ENCODE results near the gene LRP1. TPM values are rescaled to one million over a fixed set of nuclear protein-coding genes. Genes with fewer than 3 reads are reported as not detected.

Gene LRP1
- total and polyA plus RNA-seq, 2 of the 13 experiments (the other 11 are each of a cell fraction or from before 2014, with no cell fraction given) = 14.7 to 30.8 TPM

DNA sequence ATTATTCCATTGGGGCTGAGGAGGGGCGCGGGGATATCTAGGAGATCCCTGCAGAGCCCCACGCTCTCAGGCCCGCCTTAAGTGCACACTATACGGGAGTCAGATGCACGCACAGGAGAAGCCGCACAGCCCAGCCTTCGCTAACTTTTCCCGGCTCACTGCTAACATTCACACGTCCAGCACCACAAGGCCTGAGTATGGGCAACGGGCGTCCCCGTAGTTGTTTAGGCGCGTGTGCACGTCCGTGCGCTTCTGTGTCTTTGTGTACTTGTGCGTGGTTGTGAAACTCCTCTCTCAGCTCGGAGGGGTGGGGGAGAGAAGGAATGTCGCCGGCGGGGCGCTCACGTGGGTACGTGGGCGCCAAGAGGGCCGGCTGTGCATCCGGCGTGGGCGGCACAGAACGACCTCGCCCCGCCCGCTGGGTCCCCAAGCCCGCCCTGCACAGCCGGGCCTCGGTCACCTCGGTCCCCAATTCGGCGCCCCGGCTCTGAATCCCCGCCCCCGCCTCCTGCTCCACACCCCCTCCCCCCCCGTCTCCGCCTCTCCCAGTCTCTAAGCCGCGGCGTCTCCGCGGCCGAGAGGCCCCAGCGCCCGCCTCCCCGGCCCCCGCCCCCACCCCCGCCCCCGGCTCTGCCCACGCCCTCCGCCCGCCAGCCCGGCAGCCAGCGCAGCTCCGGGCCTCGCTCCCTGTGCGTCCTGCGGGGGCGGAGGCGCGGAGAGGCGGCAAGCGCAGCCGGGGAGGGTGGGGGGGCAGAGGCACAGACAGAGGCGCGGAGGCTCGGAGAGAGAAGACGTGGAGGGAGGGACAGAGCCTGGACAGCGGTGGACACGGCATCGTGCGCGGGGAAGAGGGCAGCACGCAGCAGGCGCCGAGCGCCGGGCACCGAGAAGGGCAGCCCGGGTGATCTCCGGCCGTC lies 39.7 kb upstream of the LRP1 start, which contains the start of gene NAB2 (continued):
- TF ChIP-seq, protein P1, sequence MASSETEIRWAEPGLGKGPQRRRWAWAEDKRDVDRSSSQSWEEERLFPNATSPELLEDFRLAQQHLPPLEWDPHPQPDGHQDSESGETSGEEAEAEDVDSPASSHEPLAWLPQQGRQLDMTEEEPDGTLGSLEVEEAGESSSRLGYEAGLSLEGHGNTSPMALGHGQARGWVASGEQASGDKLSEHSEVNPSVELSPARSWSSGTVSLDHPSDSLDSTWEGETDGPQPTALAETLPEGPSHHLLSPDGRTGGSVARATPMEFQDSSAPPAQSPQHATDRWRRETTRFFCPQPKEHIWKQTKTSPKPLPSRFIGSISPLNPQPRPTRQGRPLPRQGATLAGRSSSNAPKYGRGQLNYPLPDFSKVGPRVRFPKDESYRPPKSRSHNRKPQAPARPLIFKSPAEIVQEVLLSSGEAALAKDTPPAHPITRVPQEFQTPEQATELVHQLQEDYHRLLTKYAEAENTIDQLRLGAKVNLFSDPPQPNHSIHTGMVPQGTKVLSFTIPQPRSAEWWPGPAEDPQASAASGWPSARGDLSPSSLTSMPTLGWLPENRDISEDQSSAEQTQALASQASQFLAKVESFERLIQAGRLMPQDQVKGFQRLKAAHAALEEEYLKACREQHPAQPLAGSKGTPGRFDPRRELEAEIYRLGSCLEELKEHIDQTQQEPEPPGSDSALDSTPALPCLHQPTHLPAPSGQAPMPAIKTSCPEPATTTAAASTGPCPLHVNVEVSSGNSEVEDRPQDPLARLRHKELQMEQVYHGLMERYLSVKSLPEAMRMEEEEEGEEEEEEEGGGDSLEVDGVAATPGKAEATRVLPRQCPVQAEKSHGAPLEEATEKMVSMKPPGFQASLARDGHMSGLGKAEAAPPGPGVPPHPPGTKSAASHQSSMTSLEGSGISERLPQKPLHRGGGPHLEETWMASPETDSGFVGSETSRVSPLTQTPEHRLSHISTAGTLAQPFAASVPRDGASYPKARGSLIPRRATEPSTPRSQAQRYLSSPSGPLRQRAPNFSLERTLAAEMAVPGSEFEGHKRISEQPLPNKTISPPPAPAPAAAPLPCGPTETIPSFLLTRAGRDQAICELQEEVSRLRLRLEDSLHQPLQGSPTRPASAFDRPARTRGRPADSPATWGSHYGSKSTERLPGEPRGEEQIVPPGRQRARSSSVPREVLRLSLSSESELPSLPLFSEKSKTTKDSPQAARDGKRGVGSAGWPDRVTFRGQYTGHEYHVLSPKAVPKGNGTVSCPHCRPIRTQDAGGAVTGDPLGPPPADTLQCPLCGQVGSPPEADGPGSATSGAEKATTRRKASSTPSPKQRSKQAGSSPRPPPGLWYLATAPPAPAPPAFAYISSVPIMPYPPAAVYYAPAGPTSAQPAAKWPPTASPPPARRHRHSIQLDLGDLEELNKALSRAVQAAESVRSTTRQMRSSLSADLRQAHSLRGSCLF (CRISPR knock-in tag; IDR thresholded peaks at IDR 0.05; ENCODE audit: borderline replicate concordance) = 0 out of 2 replicates have a peak, but pooled peaks have one; percentile 38
- TF ChIP-seq ZNF563 (CRISPR knock-in tag; IDR thresholded peaks at IDR 0.05) (0 out of 2 replicates have a peak, but pooled peaks have one; percentile 53), ZNF891 (CRISPR knock-in tag; IDR thresholded peaks at IDR 0.05) (0 out of 2 replicates have a peak, but pooled peaks have one; percentile 3), ZNF777 (CRISPR knock-in tag; IDR thresholded peaks at IDR 0.05) (peak; percentile 82; the same call in 1 of the 2 replicates), SRSF1 (optimal IDR thresholded peaks at IDR 0.05; ENCODE audit: low read depth, low read length) (peak; percentile 76), ZNF589 (CRISPR knock-in tag; conservative IDR thresholded peaks at IDR 0.05) (no peak; the same call in 1 of the 2 replicates), WIZ (CRISPR knock-in tag; IDR thresholded peaks at IDR 0.05) (0 out of 2 replicates have a peak, but pooled peaks have one; percentile 57), ZSCAN20 (CRISPR knock-in tag; IDR thresholded peaks at IDR 0.05; ENCODE audit: borderline replicate concordance) (no peak), SRF (IDR thresholded peaks at IDR 0.05; ENCODE audit: low read depth, low read length) (peak; percentile 18; the same call in 1 of the 2 replicates), KLF12 (CRISPR knock-in tag; IDR thresholded peaks at IDR 0.05; ENCODE audit: borderline replicate concordance) (peak; percentile 37; the same call in 1 of the 2 replicates), KDM1A (CRISPR knock-in tag; IDR thresholded peaks at IDR 0.05) (no peak), CBX1 (IDR thresholded peaks at IDR 0.05; ENCODE audit: low read depth) (peak; percentile 26), ASH2L (IDR thresholded peaks at IDR 0.05; ENCODE audit: insufficient read length, low read depth, low read length) (peak; percentile 64), REL (CRISPR knock-in tag; conservative IDR thresholded peaks at IDR 0.05) (peak; percentile 36; the same call in 1 of the 2 replicates), SKI (IDR thresholded peaks at IDR 0.05; ENCODE audit: partially characterized antibody) (peak; percentile 93), ZSCAN31 (CRISPR knock-in tag; IDR thresholded peaks at IDR 0.05; ENCODE audit: low read depth) (peak; percentile 74)
- TF ChIP-seq, protein P2, sequence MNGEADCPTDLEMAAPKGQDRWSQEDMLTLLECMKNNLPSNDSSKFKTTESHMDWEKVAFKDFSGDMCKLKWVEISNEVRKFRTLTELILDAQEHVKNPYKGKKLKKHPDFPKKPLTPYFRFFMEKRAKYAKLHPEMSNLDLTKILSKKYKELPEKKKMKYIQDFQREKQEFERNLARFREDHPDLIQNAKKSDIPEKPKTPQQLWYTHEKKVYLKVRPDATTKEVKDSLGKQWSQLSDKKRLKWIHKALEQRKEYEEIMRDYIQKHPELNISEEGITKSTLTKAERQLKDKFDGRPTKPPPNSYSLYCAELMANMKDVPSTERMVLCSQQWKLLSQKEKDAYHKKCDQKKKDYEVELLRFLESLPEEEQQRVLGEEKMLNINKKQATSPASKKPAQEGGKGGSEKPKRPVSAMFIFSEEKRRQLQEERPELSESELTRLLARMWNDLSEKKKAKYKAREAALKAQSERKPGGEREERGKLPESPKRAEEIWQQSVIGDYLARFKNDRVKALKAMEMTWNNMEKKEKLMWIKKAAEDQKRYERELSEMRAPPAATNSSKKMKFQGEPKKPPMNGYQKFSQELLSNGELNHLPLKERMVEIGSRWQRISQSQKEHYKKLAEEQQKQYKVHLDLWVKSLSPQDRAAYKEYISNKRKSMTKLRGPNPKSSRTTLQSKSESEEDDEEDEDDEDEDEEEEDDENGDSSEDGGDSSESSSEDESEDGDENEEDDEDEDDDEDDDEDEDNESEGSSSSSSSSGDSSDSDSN (CRISPR knock-in tag; IDR thresholded peaks at IDR 0.05) = peak; percentile 60; the same call in 1 of the 2 replicates
- TF ChIP-seq, protein P3, sequence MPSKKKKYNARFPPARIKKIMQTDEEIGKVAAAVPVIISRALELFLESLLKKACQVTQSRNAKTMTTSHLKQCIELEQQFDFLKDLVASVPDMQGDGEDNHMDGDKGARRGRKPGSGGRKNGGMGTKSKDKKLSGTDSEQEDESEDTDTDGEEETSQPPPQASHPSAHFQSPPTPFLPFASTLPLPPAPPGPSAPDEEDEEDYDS (CRISPR knock-in tag; IDR thresholded peaks at IDR 0.05) = peak; percentile 48; the same call in 1 of the 2 replicates
- TF ChIP-seq, protein P4, sequence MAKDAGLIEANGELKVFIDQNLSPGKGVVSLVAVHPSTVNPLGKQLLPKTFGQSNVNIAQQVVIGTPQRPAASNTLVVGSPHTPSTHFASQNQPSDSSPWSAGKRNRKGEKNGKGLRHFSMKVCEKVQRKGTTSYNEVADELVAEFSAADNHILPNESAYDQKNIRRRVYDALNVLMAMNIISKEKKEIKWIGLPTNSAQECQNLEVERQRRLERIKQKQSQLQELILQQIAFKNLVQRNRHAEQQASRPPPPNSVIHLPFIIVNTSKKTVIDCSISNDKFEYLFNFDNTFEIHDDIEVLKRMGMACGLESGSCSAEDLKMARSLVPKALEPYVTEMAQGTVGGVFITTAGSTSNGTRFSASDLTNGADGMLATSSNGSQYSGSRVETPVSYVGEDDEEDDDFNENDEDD (CRISPR knock-in tag; IDR thresholded peaks at IDR 0.05; ENCODE audit: borderline replicate concordance) = peak; percentile 86; the same call in 1 of the 2 replicates

All from HepG2 (cell line).